ENCODE measurements around the gene PREX1. TPM values are rescaled to one million over a fixed set of nuclear protein-coding genes. Genes with fewer than 3 reads are reported as not detected.

PREX1 gene
- total and polyA plus RNA-seq, 7 experiments from 2014 or later, result 2.9 to 143 (median 48.6) TPM

DNA sequence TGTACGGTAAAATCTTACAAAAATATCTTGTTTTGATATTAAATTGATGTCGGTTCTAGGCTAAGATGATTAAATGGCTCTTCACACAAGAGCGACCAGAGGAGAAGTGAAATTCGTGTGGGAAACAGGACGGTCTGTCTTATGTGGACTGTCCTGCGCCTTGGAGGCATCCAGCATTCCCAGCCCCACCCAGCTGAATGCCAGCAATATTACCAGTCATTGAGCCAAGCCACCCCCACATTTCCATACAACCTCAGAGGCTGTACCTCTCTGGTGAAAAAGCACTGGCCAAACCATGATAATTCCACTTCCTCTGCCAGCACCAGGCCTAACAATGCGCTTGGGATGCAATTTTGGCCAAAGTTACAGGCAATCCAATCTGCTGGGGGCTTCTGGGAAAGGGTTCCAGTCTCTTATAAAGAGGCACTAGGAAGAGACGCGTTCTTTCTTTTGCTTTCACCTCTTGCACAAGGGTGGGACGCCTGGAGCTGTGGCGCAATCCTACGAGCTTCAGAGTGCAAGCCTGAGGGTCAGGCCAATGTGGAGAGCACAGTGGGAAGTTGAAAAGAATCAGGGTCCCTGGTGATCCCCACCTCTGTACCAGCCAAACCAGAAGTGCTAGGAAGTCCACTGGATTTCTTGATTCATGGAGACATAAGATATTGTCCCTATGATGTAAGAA lies 213.1 kb downstream of the PREX1 start:
- no peak overlapping the region for H3K4me3 Mint-ChIP-seq
- H3K9me3 Mint-ChIP-seq, result no peaks in the 10 kb centered on the region
- H3K27me3 Mint-ChIP-seq, result peaks cover 0 to 9% (median 4%) of the 10 kb centered on the region in 5 donors

DNA sequence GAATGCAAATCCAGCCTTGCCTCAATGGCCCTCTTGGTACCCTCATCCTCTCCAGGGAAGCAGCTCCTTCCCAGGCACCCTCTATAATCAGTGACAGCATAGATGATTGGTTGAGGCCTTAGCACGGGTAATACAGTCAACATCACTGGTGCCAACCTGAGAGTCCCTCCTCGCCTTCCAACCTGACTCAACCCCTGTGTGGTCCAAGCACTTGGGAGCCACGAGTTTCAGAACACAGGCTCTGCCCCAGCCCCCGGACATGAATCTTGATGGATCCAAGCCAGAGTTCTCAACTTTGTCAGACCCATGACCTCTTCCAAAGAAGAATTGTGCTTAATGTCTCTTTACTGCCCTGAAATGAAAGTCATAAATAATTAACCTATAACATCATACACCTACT lies 213.9 kb downstream of the PREX1 start:
- Histone ChIP-seq H3K4me3 (ENCODE audit: low read length) (no peak overlapping the region), H3K27me3 (ENCODE audit: control insufficient read depth in 2 of 2, insufficient read depth in 2 of 2, low read length in 2 of 2) (no peaks in the 10 kb centered on the region), H3K36me3 (ENCODE audit: control insufficient read depth in 2 of 3, insufficient read depth in 3 of 3, low read length in 3 of 3) (no peaks in the 10 kb centered on the region), H3K27ac (ENCODE audit: low read depth, low read length) (no peak overlapping the region), H3K9me3 (ENCODE audit: control insufficient read depth in 2 of 3, low read length in 3 of 3) (no peaks in the 10 kb centered on the region), H3K4me1 (ENCODE audit: control insufficient read depth in 2 of 2, insufficient read depth in 2 of 2, low read length in 2 of 2) (no peaks in the 10 kb centered on the region)
- no peak for ATAC-seq
- Mint-ChIP-seq H3K27me3 (peaks cover 0 to 9% (median 4%) of the 10 kb centered on the region in 5 donors), H3K4me1 (peaks cover 0 to 4% (median 0%) of the 10 kb centered on the region in 7 donors), H3K36me3 (no peaks in the 10 kb centered on the region), H3K4me3 (no peak overlapping the region), H3K27ac (no peak overlapping the region), H3K9me3 (no peaks in the 10 kb centered on the region)
- intact Hi-C loops (cut with micrococcal nuclease), result no loop called here
- ChIA-PET POLR2A (no interaction called here), CTCF (interaction anchor here (0.6 to 1.0 kb wide), 3 partner anchors 897 to 1233 kb away, joined by 3 to 4 read pairs (median 3); no protein-coding TSS in a partner anchor)
- DNase-seq, result no peak

More for the DNA sequence above, 213.1 kb downstream of the PREX1 start:
- ChIA-PET POLR2A (no interaction called here), CTCF (no interaction called here)
- no peak for ATAC-seq
- Histone ChIP-seq H3K36me3 (ENCODE audit: control insufficient read depth in 2 of 3, insufficient read depth in 3 of 3, low read length in 3 of 3) (no peaks in the 10 kb centered on the region), H3K9me3 (ENCODE audit: control insufficient read depth in 2 of 3, low read length in 3 of 3) (no peaks in the 10 kb centered on the region), H3K27me3 (ENCODE audit: control insufficient read depth in 2 of 2, insufficient read depth in 2 of 2, low read length in 2 of 2) (no peaks in the 10 kb centered on the region), H3K4me3 (ENCODE audit: low read length) (no peak overlapping the region), H3K4me1 (ENCODE audit: control insufficient read depth in 2 of 2, insufficient read depth in 2 of 2, low read length in 2 of 2) (no peaks in the 10 kb centered on the region), H3K27ac (ENCODE audit: low read depth, low read length) (no peak overlapping the region)
- DNase-seq, result no peak
- intact Hi-C loops (cut with micrococcal nuclease), result no loop called here
- H3K27ac Mint-ChIP-seq, result no peak overlapping the region
- H3K36me3 Mint-ChIP-seq, result no peaks in the 10 kb centered on the region
- H3K4me1 Mint-ChIP-seq, result peaks cover 0 to 4% (median 0%) of the 10 kb centered on the region in 7 donors

DNA sequence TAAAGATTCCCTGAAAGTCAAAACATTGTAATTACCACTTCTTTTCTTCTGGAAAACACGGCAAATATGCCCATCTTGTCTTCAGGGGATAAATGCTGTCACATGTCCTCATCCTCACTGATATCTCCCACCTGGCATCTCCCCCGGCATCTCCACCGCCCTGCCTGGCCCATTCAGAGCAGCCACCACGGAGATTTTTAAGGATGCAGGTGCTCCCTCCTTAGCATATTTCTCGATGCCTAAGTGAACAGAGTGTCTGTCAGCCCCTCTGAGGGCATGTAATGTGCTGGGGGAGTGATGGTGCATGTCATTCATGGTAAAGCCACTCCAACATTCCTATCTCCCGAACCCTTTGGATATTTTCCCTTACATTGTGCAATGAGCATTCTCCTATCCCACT lies 215.5 kb downstream of the PREX1 start:
- no peak overlapping the region for H3K4me3 ChIP-seq (ENCODE audit: low read length)
- Mint-ChIP-seq H3K9me3 (no peaks in the 10 kb centered on the region), H3K4me1 (peaks cover 0 to 4% (median 0%) of the 10 kb centered on the region in 7 donors), H3K27ac (no peak overlapping the region), H3K36me3 (no peaks in the 10 kb centered on the region), H3K27me3 (peaks cover 0 to 9% (median 4%) of the 10 kb centered on the region in 5 donors), H3K4me3 (no peak overlapping the region)
- H3K36me3 ChIP-seq (ENCODE audit: control insufficient read depth in 2 of 3, insufficient read depth in 3 of 3, low read length in 3 of 3), result no peaks in the 10 kb centered on the region
- H3K9me3 ChIP-seq (ENCODE audit: control insufficient read depth in 2 of 3, low read length in 3 of 3), result no peaks in the 10 kb centered on the region
- H3K4me1 ChIP-seq (ENCODE audit: control insufficient read depth in 2 of 2, insufficient read depth in 2 of 2, low read length in 2 of 2), result no peaks in the 10 kb centered on the region
- ChIA-PET CTCF (no interaction called here), POLR2A (no interaction called here)
- intact Hi-C loops (cut with micrococcal nuclease), result no loop called here
- ATAC-seq (no peak), DNase-seq (no peak)
- no peaks in the 10 kb centered on the region for H3K27me3 ChIP-seq (ENCODE audit: control insufficient read depth in 2 of 2, insufficient read depth in 2 of 2, low read length in 2 of 2)
- H3K27ac ChIP-seq (ENCODE audit: low read depth, low read length), result no peak overlapping the region

DNA sequence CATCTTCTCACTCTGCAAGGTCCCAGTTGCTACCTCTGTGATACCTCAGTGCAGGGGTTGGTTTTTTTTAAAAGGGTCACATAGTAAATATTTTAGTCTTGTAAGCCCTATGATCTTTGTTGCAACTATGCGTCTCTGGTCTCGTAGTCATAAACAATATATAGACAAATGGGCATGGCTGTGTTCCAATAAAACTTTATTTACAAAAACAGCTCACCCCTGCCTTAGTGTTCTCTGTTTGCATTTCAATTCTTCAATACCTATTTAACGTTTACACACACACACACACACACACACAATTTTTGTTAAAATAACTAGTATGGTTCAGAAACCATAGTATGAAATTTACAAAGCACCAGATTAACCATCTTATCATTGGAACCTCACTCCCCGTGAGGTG lies 216.8 kb downstream of the PREX1 start:
- H3K9me3 Mint-ChIP-seq, result no peaks in the 10 kb centered on the region
- ChIA-PET POLR2A (no interaction called here), CTCF (no interaction called here)

DNA sequence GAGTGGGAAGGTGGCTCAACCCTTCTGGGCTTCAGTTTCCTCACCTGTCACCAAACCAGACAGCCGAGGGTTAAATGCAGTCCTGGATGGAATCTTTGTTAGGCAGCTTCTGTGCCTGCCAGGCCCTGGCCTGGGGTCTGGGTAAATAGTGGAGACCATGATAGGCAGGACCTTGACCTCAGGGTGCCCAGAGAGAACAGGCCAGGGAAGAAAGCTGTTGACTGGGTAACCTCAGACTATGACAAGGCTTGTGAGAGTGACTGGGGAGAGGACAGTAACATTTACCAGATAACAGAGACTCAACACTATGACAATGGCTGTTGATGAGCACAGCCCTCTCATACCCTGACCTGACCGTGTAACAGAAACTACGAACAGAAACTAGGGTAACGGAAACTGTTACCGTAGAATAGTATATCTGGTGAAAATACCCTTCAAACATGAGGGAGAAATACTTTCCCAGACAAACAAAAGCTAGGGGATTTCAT lies 218.3 kb downstream of the PREX1 start:
- ATAC-seq (no peak), DNase-seq (no peak)
- Mint-ChIP-seq H3K27me3 (peaks cover 0 to 9% (median 4%) of the 10 kb centered on the region in 5 donors), H3K9me3 (no peaks in the 10 kb centered on the region), H3K36me3 (no peaks in the 10 kb centered on the region), H3K4me1 (peaks cover 0 to 4% (median 0%) of the 10 kb centered on the region in 7 donors), H3K27ac (peak overlapping the region in 1 of 9 donors; percentile 45), H3K4me3 (no peak overlapping the region)
- Histone ChIP-seq H3K36me3 (ENCODE audit: control insufficient read depth in 2 of 3, insufficient read depth in 3 of 3, low read length in 3 of 3) (no peaks in the 10 kb centered on the region), H3K9me3 (ENCODE audit: control insufficient read depth in 2 of 3, low read length in 3 of 3) (no peaks in the 10 kb centered on the region), H3K27me3 (ENCODE audit: control insufficient read depth in 2 of 2, insufficient read depth in 2 of 2, low read length in 2 of 2) (no peaks in the 10 kb centered on the region), H3K4me3 (ENCODE audit: low read length) (no peak overlapping the region), H3K4me1 (ENCODE audit: control insufficient read depth in 2 of 2, insufficient read depth in 2 of 2, low read length in 2 of 2) (no peaks in the 10 kb centered on the region), H3K27ac (ENCODE audit: low read depth, low read length) (no peak overlapping the region)
- intact Hi-C loops (cut with micrococcal nuclease), result no loop called here
- ChIA-PET CTCF (no interaction called here), POLR2A (no interaction called here)

More for the DNA sequence above, 216.8 kb downstream of the PREX1 start:
- no peak for DNase-seq
- H3K27me3 Mint-ChIP-seq, result peaks cover 0 to 9% (median 4%) of the 10 kb centered on the region in 5 donors
- ATAC-seq, result no peak
- H3K36me3 Mint-ChIP-seq, result no peaks in the 10 kb centered on the region
- Histone ChIP-seq H3K4me1 (ENCODE audit: control insufficient read depth in 2 of 2, insufficient read depth in 2 of 2, low read length in 2 of 2) (no peaks in the 10 kb centered on the region), H3K9me3 (ENCODE audit: control insufficient read depth in 2 of 3, low read length in 3 of 3) (no peaks in the 10 kb centered on the region), H3K36me3 (ENCODE audit: control insufficient read depth in 2 of 3, insufficient read depth in 3 of 3, low read length in 3 of 3) (no peaks in the 10 kb centered on the region), H3K27me3 (ENCODE audit: control insufficient read depth in 2 of 2, insufficient read depth in 2 of 2, low read length in 2 of 2) (no peaks in the 10 kb centered on the region), H3K4me3 (ENCODE audit: low read length) (no peak overlapping the region), H3K27ac (ENCODE audit: low read depth, low read length) (no peak overlapping the region)
- H3K27ac Mint-ChIP-seq, result no peak overlapping the region
- no peak overlapping the region for H3K4me3 Mint-ChIP-seq
- peaks cover 0 to 4% (median 0%) of the 10 kb centered on the region in 7 donors for H3K4me1 Mint-ChIP-seq
- intact Hi-C loops (cut with micrococcal nuclease), result no loop called here

DNA sequence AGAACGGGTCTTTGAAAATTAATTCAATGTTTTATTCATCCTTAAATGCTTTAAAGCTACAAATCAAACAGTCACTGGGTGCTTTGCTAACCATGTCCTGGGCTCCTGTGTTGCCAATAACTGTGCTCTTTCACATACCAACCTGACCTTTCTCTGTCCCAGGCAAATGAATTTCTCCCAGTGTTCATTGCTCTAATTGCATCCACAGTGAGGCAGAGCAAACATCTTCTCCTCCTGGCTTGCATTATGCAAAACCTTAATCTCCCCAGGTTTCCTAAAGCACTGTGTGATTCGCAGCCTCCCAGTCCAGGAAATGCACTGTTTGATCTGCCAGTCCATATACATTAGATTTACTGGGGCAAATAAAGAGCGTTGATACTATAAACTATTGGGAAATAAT lies 219.0 kb downstream of the PREX1 start:
- H3K9me3 ChIP-seq (ENCODE audit: control insufficient read depth in 2 of 3, low read length in 3 of 3), result no peaks in the 10 kb centered on the region
- no peak overlapping the region for H3K4me3 ChIP-seq (ENCODE audit: low read length)
- Mint-ChIP-seq H3K4me3 (no peak overlapping the region), H3K4me1 (peaks cover 0 to 4% (median 0%) of the 10 kb centered on the region in 7 donors), H3K27ac (no peak overlapping the region), H3K36me3 (no peaks in the 10 kb centered on the region), H3K9me3 (no peaks in the 10 kb centered on the region), H3K27me3 (peaks cover 0 to 8% (median 4%) of the 10 kb centered on the region in 5 donors)
- ChIA-PET POLR2A (no interaction called here), CTCF (no interaction called here)
- H3K4me1 ChIP-seq (ENCODE audit: control insufficient read depth in 2 of 2, insufficient read depth in 2 of 2, low read length in 2 of 2), result no peaks in the 10 kb centered on the region
- ATAC-seq (no peak), DNase-seq (no peak)
- H3K36me3 ChIP-seq (ENCODE audit: control insufficient read depth in 2 of 3, insufficient read depth in 3 of 3, low read length in 3 of 3), result no peaks in the 10 kb centered on the region
- intact Hi-C loops (cut with micrococcal nuclease), result no loop called here
- no peak overlapping the region for H3K27ac ChIP-seq (ENCODE audit: low read depth, low read length)
- H3K27me3 ChIP-seq (ENCODE audit: control insufficient read depth in 2 of 2, insufficient read depth in 2 of 2, low read length in 2 of 2), result no peaks in the 10 kb centered on the region

DNA sequence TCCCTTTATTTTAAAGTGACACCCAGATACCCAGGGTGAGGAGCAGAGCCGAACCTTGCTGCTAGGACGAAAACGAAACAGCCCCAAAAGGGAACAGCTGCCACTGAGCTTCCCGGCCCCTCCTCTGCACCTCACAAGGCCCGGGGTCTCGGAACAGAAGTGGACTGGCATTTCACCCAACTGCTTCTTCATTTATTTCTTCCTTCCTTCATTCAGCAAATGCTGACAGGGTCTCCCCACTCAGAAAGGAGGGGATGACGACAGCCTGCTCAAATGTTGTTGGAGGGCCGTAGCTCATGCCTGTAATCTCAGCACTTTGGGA lies 220.3 kb downstream of the PREX1 start:
- no peaks in the 10 kb centered on the region for H3K9me3 ChIP-seq (ENCODE audit: control insufficient read depth in 2 of 3, low read length in 3 of 3)
- no peak overlapping the region for H3K4me3 Mint-ChIP-seq
- H3K4me1 ChIP-seq (ENCODE audit: control insufficient read depth in 2 of 2, insufficient read depth in 2 of 2, low read length in 2 of 2), result no peaks in the 10 kb centered on the region
- peaks cover 0 to 4% (median 0%) of the 10 kb centered on the region in 7 donors for H3K4me1 Mint-ChIP-seq
- H3K27me3 Mint-ChIP-seq, result peaks cover 0 to 4% (median 0%) of the 10 kb centered on the region in 5 donors
- H3K27me3 ChIP-seq (ENCODE audit: control insufficient read depth in 2 of 2, insufficient read depth in 2 of 2, low read length in 2 of 2), result no peaks in the 10 kb centered on the region
- ATAC-seq (no peak), DNase-seq (no peak)
- H3K27ac Mint-ChIP-seq, result no peak overlapping the region
- no peak overlapping the region for H3K4me3 ChIP-seq (ENCODE audit: low read length)
- no peaks in the 10 kb centered on the region for H3K36me3 Mint-ChIP-seq
- ChIA-PET POLR2A (no interaction called here), CTCF (no interaction called here)
- H3K36me3 ChIP-seq (ENCODE audit: control insufficient read depth in 2 of 3, insufficient read depth in 3 of 3, low read length in 3 of 3), result no peaks in the 10 kb centered on the region
- H3K27ac ChIP-seq (ENCODE audit: low read depth, low read length), result no peak overlapping the region
- intact Hi-C loops (cut with micrococcal nuclease), result no loop called here
- no peaks in the 10 kb centered on the region for H3K9me3 Mint-ChIP-seq
